PFSK-1 (cell line): ENCODE measurements around the gene ELK3.

Experiments used
- POLR2AphosphoS5 ChIP-seq: IDR thresholded peaks from 2 replicates; pipeline ENCODE4 v1.6.1; 2012; ENCODE audit warnings: low read depth, mild to moderate bottlenecking, control low read depth, low read length, moderate library complexity
- REST ChIP-seq, 2 experiments: IDR thresholded peaks; 2 replicates each; pipeline versions ENCODE4 v1.6.1 to v1.8.0; 2011 to 2012; ENCODE audit warnings: low read depth in 2 of 2, low read length in 2 of 2, control low read depth in 1 of 2, inconsistent platforms in 1 of 2, mild to moderate bottlenecking in 1 of 2, moderate library complexity in 1 of 2; ENCODE audit not compliant: insufficient read depth in 1 of 2
- TAF1 ChIP-seq: IDR thresholded peaks from 2 replicates; pipeline ENCODE4 v1.6.1; 2012; ENCODE audit warnings: low read length, control low read depth, borderline replicate concordance; ENCODE audit not compliant: insufficient read depth

- no peak for TF ChIP-seq REST (IDR thresholded peaks at IDR 0.05; ENCODE audit: insufficient read depth in 1 of 2, low read depth in 2 of 2, low read length in 2 of 2)
- no peak for TF ChIP-seq TAF1
- TF ChIP-seq POLR2AphosphoS5: no peak
Observed at GRCh38 chr12:96199464-96199863, 5.3 kb downstream of the ELK3 start.
